HepG2 (cell line): ENCODE results near the gene ZNF554.

Experiments used
- CBFB ChIP-seq: sonication (generic); formaldehyde crosslinking; IDR thresholded peaks from 2 replicates; pipeline ENCODE4 v1.4.0; 2020; ENCODE audit warnings: missing genetic modification reagents
- CHD4 ChIP-seq: fragments of 200-600 bp; sonication (generic); IDR thresholded peaks from 2 replicates; pipeline ENCODE4 v1.7.0; 2017; ENCODE audit warnings: mild to moderate bottlenecking, low read length, borderline replicate concordance
- CSRNP1 ChIP-seq: sonication (generic); formaldehyde crosslinking; IDR thresholded peaks from 2 replicates; pipeline ENCODE4 v1.8.1; 2023; ENCODE audit warnings: mild to moderate bottlenecking, missing genetic modification reagents
- CTCF ChIP-seq: sonication (generic); formaldehyde crosslinking; IDR thresholded peaks from 2 replicates; pipeline ENCODE4 v1.5.0; 2020; ENCODE audit warnings: mild to moderate bottlenecking, missing genetic modification reagents, moderate library complexity
- NFKB2 ChIP-seq: sonication (generic); formaldehyde crosslinking; IDR thresholded peaks from 2 replicates; pipeline ENCODE4 v1.4.0; 2020; ENCODE audit warnings: missing genetic modification reagents, borderline replicate concordance
- PBX3 ChIP-seq: sonication (generic); formaldehyde crosslinking; IDR thresholded peaks from 2 replicates; pipeline ENCODE4 v1.8.1; 2023; ENCODE audit warnings: missing genetic modification reagents, inconsistent platforms, borderline replicate concordance
- POLR2A ChIP-seq, 2 experiments: IDR thresholded peaks; 2 replicates each; pipeline ENCODE4 v1.6.1; 2011; ENCODE audit warnings: low read depth in 2 of 2, low read length in 2 of 2, mild to moderate bottlenecking in 1 of 2, moderate library complexity in 1 of 2; ENCODE audit not compliant: insufficient read depth in 1 of 2
- TBL1XR1 ChIP-seq: fragments of 150-350 bp; IDR thresholded peaks from 2 replicates; pipeline ENCODE4 v1.6.1; 2014; ENCODE audit warnings: borderline replicate concordance, low read length; ENCODE audit not compliant: partially characterized antibody
- ZBTB40 ChIP-seq, 2 experiments: fragments of 450-650 bp in 1 of 2; sonication (generic) in 1 of 2; formaldehyde crosslinking in 1 of 2; IDR thresholded peaks; 2 replicates each; pipeline versions ENCODE4 v1.6.1 to v1.8.0; 2016 to 2022; ENCODE audit warnings: antibody characterized with exemption in 1 of 2, mild to moderate bottlenecking in 1 of 2, missing genetic modification reagents in 1 of 2
- ZGPAT ChIP-seq: IDR thresholded peaks from 2 replicates; pipeline ENCODE4 v1.6.1; 2016; ENCODE audit warnings: mild to moderate bottlenecking

GRCh38 chr19:2848616-2849015 lies 28.9 kb downstream of the ZNF554 start:
- TF ChIP-seq CTCF (CRISPR knock-in tag) (no peak), CHD4 (no peak), ZGPAT (CRISPR knock-in tag) (no peak), CBFB (no peak), ZBTB40 (IDR thresholded peaks at IDR 0.05) (no peak), ZBTB40 (CRISPR knock-in tag; IDR thresholded peaks at IDR 0.05) (no peak), CSRNP1 (no peak), PBX3 (no peak), POLR2A (IDR thresholded peaks at IDR 0.05; ENCODE audit: insufficient read depth in 1 of 2, low read depth in 2 of 2, low read length in 2 of 2) (no peak), TBL1XR1 (no peak), NFKB2 (CRISPR knock-in tag) (no peak)
